Liver (tissue), 3 donors: ENCODE results near the gene RASEF.

Experiments used
- FOXA1 ChIP-seq: IDR thresholded peaks from 2 replicates; pipeline ENCODE4 v1.6.1; 2016; ENCODE audit warnings: antibody characterized with exemption
- GABPA ChIP-seq, 2 donors: IDR thresholded peaks in 1 of 2; conservative IDR thresholded peaks in 1 of 2; 2 replicates each; pipeline ENCODE4 v1.6.1; 2016; ENCODE audit warnings: antibody characterized with exemption in 2 of 2, mild to moderate bottlenecking in 1 of 2, moderate library complexity in 1 of 2
- JUND ChIP-seq, 2 donors: IDR thresholded peaks; 2 replicates each; pipeline ENCODE4 v1.6.1; 2016; ENCODE audit warnings: antibody characterized with exemption in 2 of 2
- NR2F2 ChIP-seq: IDR thresholded peaks from 2 replicates; pipeline ENCODE4 v1.6.1; 2016; ENCODE audit warnings: antibody characterized with exemption
- YY1 ChIP-seq: IDR thresholded peaks from 2 replicates; pipeline ENCODE4 v1.6.1; 2016; ENCODE audit warnings: antibody characterized with exemption, mild to moderate bottlenecking
- TF ChIP-seq, protein P1 (sequence below): fragments of 150-350 bp; IDR thresholded peaks from 2 replicates; pipeline ENCODE4 v1.5.1; 2017; ENCODE audit warnings: improper control_type of control experiment, low read depth, low read length; ENCODE audit not compliant: missing input control
- TF ChIP-seq, protein P2 (sequence below): IDR thresholded peaks from 2 replicates; pipeline ENCODE4 v1.6.1; 2016; ENCODE audit warnings: antibody characterized with exemption
- TF ChIP-seq, protein P3 (sequence below): IDR thresholded peaks from 2 replicates; pipeline ENCODE4 v1.6.1; 2016; ENCODE audit warnings: antibody characterized with exemption, mild to moderate bottlenecking
- donor health status: healthy.
- donor health status: healthy.

DNA sequence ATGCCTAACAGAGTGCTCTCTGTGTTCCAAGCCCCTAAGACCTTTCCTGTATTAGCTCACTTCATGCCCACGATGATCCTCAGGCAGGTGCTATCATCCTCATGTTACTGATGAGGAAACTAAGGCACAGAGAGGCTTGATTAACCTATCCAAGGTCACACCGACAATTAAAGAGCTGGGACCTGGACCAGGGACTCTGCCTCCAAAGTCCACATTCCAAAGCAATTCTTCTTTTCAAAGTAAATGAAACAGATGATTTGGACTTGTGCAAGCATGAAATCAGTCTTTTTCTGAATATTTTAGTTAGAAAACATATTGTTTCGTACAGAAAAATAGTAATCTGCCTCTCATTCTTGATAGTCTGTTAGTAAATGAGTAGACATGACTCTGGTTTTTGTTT, 18.1 kb upstream of the RASEF start:
- TF ChIP-seq, protein P1, sequence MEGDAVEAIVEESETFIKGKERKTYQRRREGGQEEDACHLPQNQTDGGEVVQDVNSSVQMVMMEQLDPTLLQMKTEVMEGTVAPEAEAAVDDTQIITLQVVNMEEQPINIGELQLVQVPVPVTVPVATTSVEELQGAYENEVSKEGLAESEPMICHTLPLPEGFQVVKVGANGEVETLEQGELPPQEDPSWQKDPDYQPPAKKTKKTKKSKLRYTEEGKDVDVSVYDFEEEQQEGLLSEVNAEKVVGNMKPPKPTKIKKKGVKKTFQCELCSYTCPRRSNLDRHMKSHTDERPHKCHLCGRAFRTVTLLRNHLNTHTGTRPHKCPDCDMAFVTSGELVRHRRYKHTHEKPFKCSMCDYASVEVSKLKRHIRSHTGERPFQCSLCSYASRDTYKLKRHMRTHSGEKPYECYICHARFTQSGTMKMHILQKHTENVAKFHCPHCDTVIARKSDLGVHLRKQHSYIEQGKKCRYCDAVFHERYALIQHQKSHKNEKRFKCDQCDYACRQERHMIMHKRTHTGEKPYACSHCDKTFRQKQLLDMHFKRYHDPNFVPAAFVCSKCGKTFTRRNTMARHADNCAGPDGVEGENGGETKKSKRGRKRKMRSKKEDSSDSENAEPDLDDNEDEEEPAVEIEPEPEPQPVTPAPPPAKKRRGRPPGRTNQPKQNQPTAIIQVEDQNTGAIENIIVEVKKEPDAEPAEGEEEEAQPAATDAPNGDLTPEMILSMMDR, result no peak
- TF ChIP-seq JUND (IDR thresholded peaks at IDR 0.05) (no peak), FOXA1 (no peak), GABPA (IDR thresholded peaks at IDR 0.05 in 1 of 2, conservative IDR thresholded peaks at IDR 0.05 in 1 of 2) (no peak), NR2F2 (no peak), YY1 (no peak)
- TF ChIP-seq, protein P2, sequence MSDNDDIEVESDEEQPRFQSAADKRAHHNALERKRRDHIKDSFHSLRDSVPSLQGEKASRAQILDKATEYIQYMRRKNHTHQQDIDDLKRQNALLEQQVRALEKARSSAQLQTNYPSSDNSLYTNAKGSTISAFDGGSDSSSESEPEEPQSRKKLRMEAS, result no peak
- TF ChIP-seq, protein P3, sequence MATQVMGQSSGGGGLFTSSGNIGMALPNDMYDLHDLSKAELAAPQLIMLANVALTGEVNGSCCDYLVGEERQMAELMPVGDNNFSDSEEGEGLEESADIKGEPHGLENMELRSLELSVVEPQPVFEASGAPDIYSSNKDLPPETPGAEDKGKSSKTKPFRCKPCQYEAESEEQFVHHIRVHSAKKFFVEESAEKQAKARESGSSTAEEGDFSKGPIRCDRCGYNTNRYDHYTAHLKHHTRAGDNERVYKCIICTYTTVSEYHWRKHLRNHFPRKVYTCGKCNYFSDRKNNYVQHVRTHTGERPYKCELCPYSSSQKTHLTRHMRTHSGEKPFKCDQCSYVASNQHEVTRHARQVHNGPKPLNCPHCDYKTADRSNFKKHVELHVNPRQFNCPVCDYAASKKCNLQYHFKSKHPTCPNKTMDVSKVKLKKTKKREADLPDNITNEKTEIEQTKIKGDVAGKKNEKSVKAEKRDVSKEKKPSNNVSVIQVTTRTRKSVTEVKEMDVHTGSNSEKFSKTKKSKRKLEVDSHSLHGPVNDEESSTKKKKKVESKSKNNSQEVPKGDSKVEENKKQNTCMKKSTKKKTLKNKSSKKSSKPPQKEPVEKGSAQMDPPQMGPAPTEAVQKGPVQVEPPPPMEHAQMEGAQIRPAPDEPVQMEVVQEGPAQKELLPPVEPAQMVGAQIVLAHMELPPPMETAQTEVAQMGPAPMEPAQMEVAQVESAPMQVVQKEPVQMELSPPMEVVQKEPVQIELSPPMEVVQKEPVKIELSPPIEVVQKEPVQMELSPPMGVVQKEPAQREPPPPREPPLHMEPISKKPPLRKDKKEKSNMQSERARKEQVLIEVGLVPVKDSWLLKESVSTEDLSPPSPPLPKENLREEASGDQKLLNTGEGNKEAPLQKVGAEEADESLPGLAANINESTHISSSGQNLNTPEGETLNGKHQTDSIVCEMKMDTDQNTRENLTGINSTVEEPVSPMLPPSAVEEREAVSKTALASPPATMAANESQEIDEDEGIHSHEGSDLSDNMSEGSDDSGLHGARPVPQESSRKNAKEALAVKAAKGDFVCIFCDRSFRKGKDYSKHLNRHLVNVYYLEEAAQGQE, result no peak
